ENCODE measurements around the gene IL25.

- no peak for TF ChIP-seq RAD21 (IDR thresholded peaks at IDR 0.05; ENCODE audit: low read depth)
- TF ChIP-seq USF1 (IDR thresholded peaks at IDR 0.05) = no peak
- no peak for TF ChIP-seq YY1 (IDR thresholded peaks at IDR 0.05; ENCODE audit: low read depth)
- TF ChIP-seq EP300 (IDR thresholded peaks at IDR 0.05; ENCODE audit: borderline replicate concordance) = no peak
These were observed 27.0 kb downstream of the IL25 start for GRCh38 chr14:23399591-23399990.
